Measurements from ENCODE around the gene MACROD2. TPM values are rescaled to one million over a fixed set of nuclear protein-coding genes. Genes with fewer than 3 reads are reported as not detected.
A peak's percentile ranks its signal among the peaks of the same experiment; 100 is the strongest.

The MACROD2 gene
- total RNA-seq, 1 experiment from 2014 or later = 1.3 TPM

GRCh38 chr20:15675061-15675514, 1679.8 kb downstream of the MACROD2 start:
- in situ Hi-C loops (cut with HindIII; ENCODE audit: low pct_unique_long_range_greater_than_20kb, low sequenced_read_pairs) = no loop called here

DNA sequence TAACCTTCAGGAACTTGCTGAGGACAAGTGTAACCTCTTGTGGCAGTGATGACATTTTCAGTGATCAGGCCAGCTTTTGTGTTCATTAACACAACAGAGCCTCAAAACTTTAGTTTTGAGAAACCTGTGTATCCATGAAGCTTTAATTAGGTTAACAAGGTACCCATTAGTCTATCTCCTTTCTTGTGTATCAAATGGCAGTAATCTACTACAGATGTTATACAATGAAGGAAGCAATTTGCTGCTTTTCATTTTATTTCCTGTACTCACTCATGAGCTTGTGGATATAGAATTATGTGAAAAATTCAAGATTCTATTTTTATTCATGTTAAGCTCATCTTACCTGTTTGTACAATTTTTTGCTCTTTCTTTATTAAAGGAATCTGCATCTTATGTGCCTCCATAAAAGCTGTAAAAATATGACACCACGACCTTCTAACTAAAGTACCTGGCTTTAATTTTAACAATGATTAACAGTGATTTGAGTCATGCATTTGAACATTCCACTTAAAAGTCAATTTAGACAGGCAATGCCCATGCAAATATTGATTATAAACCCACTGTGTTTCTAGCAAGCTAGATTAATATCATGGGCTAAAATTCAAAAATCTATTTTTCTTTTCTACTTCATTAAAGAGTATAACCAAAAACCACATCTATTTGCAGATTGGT, 1680.6 kb downstream of the MACROD2 start:
- in situ Hi-C loops (cut with HindIII; ENCODE audit: low pct_unique_long_range_greater_than_20kb, low sequenced_read_pairs) = no loop called here
- no peak for DNase-seq (ENCODE audit: low read depth, low spot score)

More at GRCh38 chr20:15675061-15675514, 1679.8 kb downstream of the MACROD2 start:
- no peak for DNase-seq (ENCODE audit: low read depth, low spot score)

DNA sequence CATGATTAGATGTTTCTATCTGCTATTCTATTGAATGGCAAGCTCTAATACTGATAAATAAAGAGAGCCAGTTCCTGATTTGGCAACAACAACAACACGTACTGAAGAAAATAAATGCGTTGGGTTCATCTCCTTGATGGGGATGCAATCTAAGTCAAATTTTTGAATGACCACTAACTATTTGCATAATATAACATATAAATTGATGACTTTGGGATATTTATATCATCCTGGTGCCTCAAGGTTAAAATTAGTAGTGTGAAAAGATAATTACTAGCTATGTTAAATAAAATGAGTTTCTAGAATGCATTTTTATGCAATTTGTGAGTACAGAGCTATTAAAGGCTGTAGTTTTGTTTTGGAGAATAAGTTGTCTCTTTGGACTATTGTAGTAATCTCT, 1681.5 kb downstream of the MACROD2 start:
- in situ Hi-C loops (cut with HindIII; ENCODE audit: low pct_unique_long_range_greater_than_20kb, low sequenced_read_pairs) = no loop called here
- no peak for DNase-seq (ENCODE audit: low read depth, low spot score)

DNA sequence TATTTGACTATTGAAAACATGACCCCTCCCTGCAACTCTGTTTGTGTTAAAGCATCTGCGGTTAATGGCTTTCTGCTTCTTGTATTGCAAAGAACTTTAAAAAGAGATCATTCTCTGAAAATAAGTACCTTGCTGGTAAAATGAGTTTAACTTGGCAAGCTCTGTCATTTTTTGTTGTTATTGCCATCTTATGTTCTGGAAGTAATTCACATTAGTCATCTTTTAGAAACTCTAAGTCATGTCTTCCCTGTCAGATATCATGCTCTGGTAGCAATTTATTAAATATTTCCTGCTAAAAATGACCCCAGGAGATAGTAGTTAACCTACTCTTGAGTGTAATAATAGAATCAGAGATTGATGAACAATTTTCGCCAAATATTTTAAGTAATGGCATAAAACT, 1687.4 kb downstream of the MACROD2 start:
- in situ Hi-C loops (cut with HindIII; ENCODE audit: low pct_unique_long_range_greater_than_20kb, low sequenced_read_pairs) = no loop called here
- DNase-seq (ENCODE audit: low read depth, low spot score) = no peak

- no peak for DNase-seq (ENCODE audit: low read depth, low spot score)
- in situ Hi-C loops (cut with HindIII; ENCODE audit: low pct_unique_long_range_greater_than_20kb, low sequenced_read_pairs) = no loop called here
These were observed 1697.3 kb downstream of the MACROD2 start for GRCh38 chr20:15692570-15692969.

DNA sequence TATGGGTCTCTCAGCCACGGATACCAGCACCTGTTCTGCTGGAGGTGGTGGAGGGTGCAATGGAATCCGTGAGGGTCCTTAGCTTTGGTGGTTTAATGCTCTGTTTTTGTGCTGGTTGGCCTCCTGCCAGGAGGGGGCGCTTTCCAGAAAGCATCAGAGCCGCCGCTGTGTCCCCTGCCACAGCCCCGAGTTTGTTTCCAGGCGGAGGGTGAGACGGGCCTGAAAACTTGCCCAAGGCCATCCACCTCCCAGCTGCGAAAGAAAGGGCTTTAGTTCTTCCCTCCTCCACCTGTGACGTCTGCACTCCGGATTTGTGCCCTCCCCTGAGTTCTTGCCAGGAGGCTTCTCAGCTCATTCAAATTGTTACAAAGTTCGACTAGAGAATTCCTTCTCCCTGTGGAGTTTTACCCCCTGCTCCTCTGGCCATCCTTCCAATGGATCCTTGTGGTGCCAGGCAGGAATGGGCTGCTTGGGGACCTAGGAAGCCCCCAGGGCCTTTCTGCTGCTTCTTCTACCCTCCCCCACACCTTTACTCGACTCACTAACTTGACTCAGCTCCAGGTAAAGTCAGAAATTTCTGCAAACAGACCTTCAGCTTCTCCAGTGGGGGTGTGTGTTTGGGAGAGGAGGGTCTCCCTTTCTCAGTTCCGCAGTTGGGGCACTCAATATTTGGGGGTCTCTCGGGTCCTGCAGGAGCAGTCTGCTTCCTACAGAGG, 1704.3 kb downstream of the MACROD2 start:
- in situ Hi-C loops (cut with HindIII; ENCODE audit: low pct_unique_long_range_greater_than_20kb, low sequenced_read_pairs) = no loop called here
- DNase-seq (ENCODE audit: low read depth, low spot score) = peak; percentile 86

DNA sequence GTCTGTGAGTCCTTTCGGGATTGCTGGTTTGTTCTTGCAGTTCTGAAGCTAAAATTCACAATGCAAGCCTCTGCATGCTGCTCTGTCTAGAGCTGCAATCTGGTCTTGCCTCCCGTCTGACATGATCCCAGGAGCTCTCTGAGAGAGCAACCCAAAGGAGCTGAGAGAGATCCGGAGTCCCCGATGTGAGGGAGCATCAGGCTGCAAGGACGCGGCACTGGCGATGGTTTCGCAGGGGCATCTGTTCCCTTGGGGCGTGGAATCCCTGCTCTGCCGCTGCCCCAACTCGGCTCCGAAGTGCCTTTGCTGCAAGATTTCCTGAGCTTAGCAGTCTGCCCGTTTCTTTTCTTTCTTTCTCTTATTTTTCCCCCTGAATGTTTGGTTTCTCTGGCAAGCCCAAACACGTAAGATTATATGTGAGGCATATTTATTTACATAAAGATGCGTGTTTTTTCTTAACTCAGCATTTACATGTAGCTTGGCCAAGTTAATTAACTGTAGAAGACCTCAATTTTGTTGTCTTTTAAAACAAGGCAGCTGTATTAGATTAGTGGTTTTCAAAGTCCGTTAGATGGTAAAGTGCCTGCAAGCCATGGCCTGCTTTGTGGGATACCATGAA, 1704.9 kb downstream of the MACROD2 start:
- in situ Hi-C loops (cut with HindIII; ENCODE audit: low pct_unique_long_range_greater_than_20kb, low sequenced_read_pairs) = no loop called here
- DNase-seq (ENCODE audit: low read depth, low spot score) = no peak

GRCh38 chr20:15702161-15702560, 1706.8 kb downstream of the MACROD2 start:
- in situ Hi-C loops (cut with HindIII; ENCODE audit: low pct_unique_long_range_greater_than_20kb, low sequenced_read_pairs) = no loop called here
- no peak for DNase-seq (ENCODE audit: low read depth, low spot score)

- in situ Hi-C loops (cut with HindIII; ENCODE audit: low pct_unique_long_range_greater_than_20kb, low sequenced_read_pairs) = no loop called here
- DNase-seq (ENCODE audit: low read depth, low spot score) = no peak
These were observed 1708.0 kb downstream of the MACROD2 start for GRCh38 chr20:15703171-15703911.

DNA sequence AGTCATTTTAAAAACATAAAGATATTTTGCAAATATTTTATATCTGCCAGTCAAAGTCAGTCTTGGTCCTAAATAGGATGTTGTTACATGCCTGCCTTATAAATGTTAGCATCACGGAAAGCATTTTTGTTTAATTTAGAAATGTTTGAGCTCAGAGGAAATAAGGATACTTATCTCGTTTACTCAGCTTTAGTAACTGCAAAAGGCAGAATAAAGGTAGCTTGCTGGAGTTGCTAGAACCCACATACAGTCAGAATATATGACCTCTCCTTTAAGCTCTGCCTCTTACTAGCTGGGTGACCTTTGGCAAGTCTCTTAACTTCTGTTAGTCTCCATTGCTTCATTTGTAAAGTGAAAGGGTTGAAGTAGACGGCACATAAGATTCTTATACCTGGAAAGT, 1710.7 kb downstream of the MACROD2 start:
- in situ Hi-C loops (cut with HindIII; ENCODE audit: low pct_unique_long_range_greater_than_20kb, low sequenced_read_pairs) = no loop called here
- no peak for DNase-seq (ENCODE audit: low read depth, low spot score)

DNA sequence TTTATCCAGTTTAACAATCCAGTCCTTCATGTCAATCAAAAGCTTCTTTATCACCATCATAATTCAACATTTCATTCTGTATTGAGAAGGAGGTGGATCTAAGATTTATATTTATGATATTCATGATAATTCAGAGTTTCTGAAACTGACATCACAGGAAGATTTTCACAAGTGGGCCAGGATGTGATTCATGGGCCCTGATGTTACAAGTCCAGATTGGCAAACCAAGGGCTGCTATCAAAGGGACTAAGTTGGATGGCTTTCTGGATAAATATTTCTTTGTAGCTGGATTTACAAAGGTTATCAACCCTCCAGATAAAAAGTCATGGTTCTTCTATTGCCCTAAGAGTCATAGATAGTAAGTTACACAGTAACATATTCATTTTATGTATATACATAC, 1711.4 kb downstream of the MACROD2 start:
- in situ Hi-C loops (cut with HindIII; ENCODE audit: low pct_unique_long_range_greater_than_20kb, low sequenced_read_pairs) = no loop called here
- no peak for DNase-seq (ENCODE audit: low read depth, low spot score)

GRCh38 chr20:15708984-15709598, 1713.8 kb downstream of the MACROD2 start:
- in situ Hi-C loops (cut with HindIII; ENCODE audit: low pct_unique_long_range_greater_than_20kb, low sequenced_read_pairs) = no loop called here
- DNase-seq (ENCODE audit: low read depth, low spot score) = peak; percentile 81

GRCh38 chr20:15710636-15711035, 1715.3 kb downstream of the MACROD2 start:
- DNase-seq (ENCODE audit: low read depth, low spot score) = no peak
- in situ Hi-C loops (cut with HindIII; ENCODE audit: low pct_unique_long_range_greater_than_20kb, low sequenced_read_pairs) = no loop called here

- in situ Hi-C loops (cut with HindIII; ENCODE audit: low pct_unique_long_range_greater_than_20kb, low sequenced_read_pairs) = no loop called here
- no peak for DNase-seq (ENCODE audit: low read depth, low spot score)
These were observed 1715.9 kb downstream of the MACROD2 start for GRCh38 chr20:15711177-15711576.

DNA sequence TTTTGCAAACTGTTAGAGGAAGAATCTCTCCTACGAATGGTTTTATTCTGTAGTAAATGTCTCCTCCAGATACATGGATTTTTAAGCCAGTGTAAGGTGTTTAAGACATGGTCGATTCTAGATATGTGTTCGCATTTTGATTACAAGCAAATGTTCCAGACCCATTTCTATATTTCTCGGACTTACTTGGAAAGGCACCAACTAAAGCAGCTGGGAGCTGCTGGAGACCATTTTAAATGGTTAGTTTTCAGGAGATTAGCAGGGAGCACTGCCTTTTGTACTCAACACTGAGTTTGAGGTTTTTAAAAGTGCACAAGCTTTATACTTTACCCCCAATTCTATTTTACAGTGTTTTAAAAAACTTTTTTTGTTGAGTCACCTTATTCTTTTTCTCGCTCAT, 1720.9 kb downstream of the MACROD2 start:
- in situ Hi-C loops (cut with HindIII; ENCODE audit: low pct_unique_long_range_greater_than_20kb, low sequenced_read_pairs) = no loop called here
- no peak for DNase-seq (ENCODE audit: low read depth, low spot score)

- in situ Hi-C loops (cut with HindIII; ENCODE audit: low pct_unique_long_range_greater_than_20kb, low sequenced_read_pairs) = no loop called here
These were observed 1731.1 kb downstream of the MACROD2 start for GRCh38 chr20:15726416-15726815.

DNA sequence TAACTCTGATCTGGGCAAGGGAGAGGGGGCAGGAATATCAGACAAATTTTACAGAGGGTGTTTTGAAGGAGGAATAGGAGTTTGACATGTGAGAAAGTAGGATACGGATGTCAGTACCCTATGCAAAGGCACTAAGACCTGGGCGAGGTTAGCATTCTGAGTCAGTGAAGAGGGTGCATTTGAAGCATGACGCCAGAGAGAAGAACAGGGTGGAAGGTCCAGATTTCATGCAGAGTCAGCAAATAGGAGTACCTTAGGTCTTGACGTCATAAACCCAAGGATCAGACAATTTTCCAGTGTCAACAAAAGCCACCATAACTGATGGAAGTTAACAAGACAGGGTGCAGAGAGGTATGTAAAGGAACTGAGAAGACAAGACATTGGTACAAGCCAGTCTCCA, 1738.7 kb downstream of the MACROD2 start:
- DNase-seq (ENCODE audit: low read depth, low spot score) = no peak
- in situ Hi-C loops (cut with HindIII; ENCODE audit: low pct_unique_long_range_greater_than_20kb, low sequenced_read_pairs) = no loop called here

More at GRCh38 chr20:15726416-15726815, 1731.1 kb downstream of the MACROD2 start:
- DNase-seq (ENCODE audit: low read depth, low spot score) = no peak

DNA sequence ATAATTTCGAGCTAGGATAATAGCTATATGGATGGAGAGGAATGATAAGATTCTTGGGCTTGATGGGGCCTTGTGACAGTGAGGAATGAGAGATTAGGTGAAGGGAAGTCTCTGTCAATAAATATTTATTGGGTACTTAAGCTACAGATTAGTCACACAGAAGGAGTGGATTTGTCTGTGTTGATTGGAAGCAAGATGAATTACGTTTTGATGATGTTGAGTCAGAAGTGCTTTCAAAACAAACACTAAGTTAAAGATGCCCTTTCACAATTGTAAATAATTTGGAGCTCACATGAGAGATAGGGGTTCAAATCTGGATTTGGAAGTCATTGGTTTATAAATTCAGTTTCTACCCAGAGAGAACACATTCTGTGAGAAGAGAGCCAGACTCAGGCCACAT, 1743.7 kb downstream of the MACROD2 start:
- in situ Hi-C loops (cut with HindIII; ENCODE audit: low pct_unique_long_range_greater_than_20kb, low sequenced_read_pairs) = no loop called here
- DNase-seq (ENCODE audit: low read depth, low spot score) = no peak
